IMR-90 (cell line): ENCODE data around the gene SPARC. TPM values are rescaled to one million over a fixed set of nuclear protein-coding genes. Genes with fewer than 3 reads are reported as not detected.

Experiments
- ATAC-seq: fragments of 200-7000 bp; cut with Tn5 transposase; 2 replicates; pipeline ENCODE4 v1.9.1; 2020; ENCODE audit warnings: low read depth, mild to moderate bottlenecking, moderate library complexity
- BruUV-seq: library from RNA; stranded (reverse); fragments of 400-500 nt; replicated peaks from 2 replicates; lab custom pipeline; 2021; lab: Mats Ljungman, UMichigan
- CTCF ChIA-PET: fragments of 300-600 bp; formaldehyde crosslinking; extraction: SDS; loops from one replicate; lab custom pipeline; 2021; ENCODE audit warnings: antibody characterized with exemption; lab: Yijun Ruan, JAX
- POLR2A ChIA-PET: fragments of 300-600 bp; sonication (Branson Sonifier 250); formaldehyde crosslinking; loops from one replicate; lab custom pipeline; 2022; ENCODE audit warnings: antibody characterized with exemption; ENCODE audit not compliant: unreplicated experiment; lab: Charles Lee
- DNase-seq: peaks from one replicate; pipeline ENCODE4 v3.0.0; 2013
- H2AFZ ChIP-seq: replicated peaks from 2 replicates; pipeline ENCODE3; 2013; ENCODE audit warnings: low read length, mild to moderate bottlenecking; ENCODE audit not compliant: poor library complexity
- H2AK5ac ChIP-seq: 2 replicates; pipeline ENCODE4 v1.6.1; 2013; ENCODE audit warnings: low read depth, low read length, inconsistent platforms
- H2AK9ac ChIP-seq: replicated peaks from 2 replicates; pipeline ENCODE3; 2013; ENCODE audit warnings: mild to moderate bottlenecking, low read depth, low read length, moderate library complexity; ENCODE audit not compliant: poor library complexity
- H2BK120ac ChIP-seq: 2 replicates; pipeline ENCODE4 v1.6.1; 2013; ENCODE audit warnings: low read depth, low read length, inconsistent platforms
- H2BK15ac ChIP-seq: 3 replicates; pipeline ENCODE4 v1.6.1; 2013; ENCODE audit warnings: low read depth, low read length, inconsistent platforms
- H2BK20ac ChIP-seq: 2 replicates; pipeline ENCODE4 v1.6.1; 2013; ENCODE audit warnings: low read depth, mild to moderate bottlenecking, inconsistent platforms, low read length, moderate library complexity
- H2BK5ac ChIP-seq: 2 replicates; pipeline ENCODE4 v1.6.1; 2013; ENCODE audit warnings: mild to moderate bottlenecking, low read depth, low read length, inconsistent platforms; ENCODE audit not compliant: poor library complexity, severe bottlenecking
- H3K14ac ChIP-seq: replicated peaks from 2 replicates; pipeline ENCODE4 v1.6.1; 2013; ENCODE audit warnings: low read depth, low read length, inconsistent platforms
- H3K18ac ChIP-seq: 2 replicates; pipeline ENCODE4 v1.6.1; 2013; ENCODE audit warnings: low read depth, low read length, control low read depth
- H3K23ac ChIP-seq: 2 replicates; pipeline ENCODE4 v1.6.1; 2013; ENCODE audit warnings: low read depth, low read length, inconsistent platforms
- H3K27ac ChIP-seq: 2 replicates; pipeline ENCODE4 v1.5.1; 2013; ENCODE audit warnings: mild to moderate bottlenecking, control low read depth, low read length; ENCODE audit not compliant: insufficient read depth
- H3K27me3 ChIP-seq: 2 replicates; pipeline ENCODE4 v1.6.1; 2013; ENCODE audit warnings: low read length; ENCODE audit not compliant: control insufficient read depth, insufficient read depth
- H3K36me3 ChIP-seq: 2 replicates; pipeline ENCODE4 v1.6.1; 2013; ENCODE audit warnings: low read length, mixed read lengths; ENCODE audit not compliant: control insufficient read depth, insufficient read depth
- H3K4ac ChIP-seq: 2 replicates; pipeline ENCODE4 v1.6.1; 2013; ENCODE audit warnings: low read depth, low read length, inconsistent platforms
- H3K4me1 ChIP-seq: 2 replicates; pipeline ENCODE4 v1.6.1; 2013; ENCODE audit warnings: low read length, mixed read lengths; ENCODE audit not compliant: control insufficient read depth, insufficient read depth
- H3K4me2 ChIP-seq: 2 replicates; pipeline ENCODE4 v1.6.1; 2013; ENCODE audit warnings: low read depth, mild to moderate bottlenecking, control low read depth, low read length, moderate library complexity
- H3K4me3 ChIP-seq: 2 replicates; pipeline ENCODE4 v1.5.1; 2013; ENCODE audit warnings: low read depth, mild to moderate bottlenecking, control low read depth, low read length, moderate library complexity; ENCODE audit not compliant: insufficient read depth
- H3K56ac ChIP-seq: 2 replicates; pipeline ENCODE4 v1.6.1; 2013; ENCODE audit warnings: low read length, inconsistent platforms; ENCODE audit not compliant: insufficient read depth; ENCODE audit errors: extremely low read depth
- H3K79me1 ChIP-seq, 2 experiments: 2 replicates each; pipeline ENCODE4 v1.6.1; 2013; ENCODE audit warnings: low read length in 2 of 2, inconsistent platforms in 1 of 2, low read depth in 1 of 2
- H3K9ac ChIP-seq: 2 replicates; pipeline ENCODE4 v1.6.1; 2013; ENCODE audit warnings: low read depth, low read length, control low read depth
- H3K9me1 ChIP-seq: 2 replicates; pipeline ENCODE4 v1.6.1; 2013; ENCODE audit warnings: low read length, inconsistent platforms; ENCODE audit not compliant: insufficient read depth
- H3K9me3 ChIP-seq: 2 replicates; pipeline ENCODE4 v1.6.1; 2013; ENCODE audit warnings: low read length; ENCODE audit not compliant: control insufficient read depth, insufficient read depth
- H4K20me1 ChIP-seq: 2 replicates; pipeline ENCODE4 v1.6.1; 2013; ENCODE audit warnings: low read length, inconsistent platforms; ENCODE audit not compliant: insufficient read depth
- H4K5ac ChIP-seq: 2 replicates; pipeline ENCODE4 v1.6.1; 2013; ENCODE audit warnings: mild to moderate bottlenecking, low read depth, low read length, control low read depth
- H4K8ac ChIP-seq, 2 experiments: 2 replicates each; pipeline ENCODE4 v1.6.1; 2013; ENCODE audit warnings: low read depth in 2 of 2, low read length in 2 of 2, control low read depth in 1 of 2, inconsistent platforms in 1 of 2
- H4K91ac ChIP-seq: 2 replicates; pipeline ENCODE4 v1.6.1; 2013; ENCODE audit warnings: low read depth, low read length, inconsistent platforms; ENCODE audit not compliant: insufficient read depth
- BHLHE40 ChIP-seq: fragments of 150-350 bp; IDR thresholded peaks from 2 replicates; pipeline ENCODE4 v1.6.1; 2016; ENCODE audit warnings: mild to moderate bottlenecking, low read depth, low read length
- CEBPB ChIP-seq: IDR thresholded peaks from 2 replicates; pipeline ENCODE4 v1.6.1; 2012; ENCODE audit warnings: low read depth, low read length, improper control_type of control experiment
- CHD1 ChIP-seq: IDR thresholded peaks from 2 replicates; pipeline ENCODE4 v1.6.1; 2012; ENCODE audit warnings: low read depth, low read length, improper control_type of control experiment
- FOS ChIP-seq: fragments of 150-350 bp; IDR thresholded peaks from 2 replicates; pipeline ENCODE4 v1.6.1; 2016; ENCODE audit warnings: low read depth, low read length
- MAFK ChIP-seq: IDR thresholded peaks from 2 replicates; pipeline ENCODE4 v1.6.1; 2012; ENCODE audit warnings: low read depth, low read length, improper control_type of control experiment
- MAZ ChIP-seq: IDR thresholded peaks from 2 replicates; pipeline ENCODE4 v1.6.1; 2012; ENCODE audit warnings: low read depth, mild to moderate bottlenecking, low read length, improper control_type of control experiment, moderate library complexity, borderline replicate concordance
- NFE2L2 ChIP-seq: fragments of 150-350 bp; IDR thresholded peaks from 2 replicates; pipeline ENCODE4 v1.6.1; 2016; ENCODE audit warnings: low read depth, mild to moderate bottlenecking, low read length
- POLR2A ChIP-seq: IDR thresholded peaks from 2 replicates; pipeline ENCODE4 v1.6.1; 2012; ENCODE audit warnings: mild to moderate bottlenecking, low read depth, low read length
- RAD21 ChIP-seq: IDR thresholded peaks from 2 replicates; pipeline ENCODE4 v1.6.1; 2012; ENCODE audit warnings: low read length, improper control_type of control experiment
- RCOR1 ChIP-seq: IDR thresholded peaks from 2 replicates; pipeline ENCODE4 v1.6.1; 2012; ENCODE audit warnings: mild to moderate bottlenecking, low read length, improper control_type of control experiment; ENCODE audit not compliant: insufficient replicate concordance
- RFX5 ChIP-seq: IDR thresholded peaks from 2 replicates; pipeline ENCODE4 v1.8.0; 2012; ENCODE audit warnings: low read depth, mild to moderate bottlenecking, low read length, moderate library complexity
- SMC3 ChIP-seq: fragments of 150-350 bp; IDR thresholded peaks from 2 replicates; pipeline ENCODE4 v1.6.1; 2016; ENCODE audit warnings: low read depth, mild to moderate bottlenecking, antibody characterized with exemption, low read length, moderate library complexity
- USF2 ChIP-seq: fragments of 150-350 bp; IDR thresholded peaks from 2 replicates; pipeline ENCODE4 v1.6.1; 2017; ENCODE audit warnings: mild to moderate bottlenecking, antibody characterized with exemption, low read length, low read depth
- WGBS, 2 experiments: methylation state at CpG; one replicate each; pipeline versions ENCODE4 v1.1.5 to v1.1.7; 2013; ENCODE audit warnings: missing lambda C conversion rate in 2 of 2; ENCODE audit not compliant: insufficient read length in 1 of 2; ENCODE audit errors: extremely low coverage in 2 of 2; 5-methylcytosine and 5-hydroxymethylcytosine counted together
- dilution Hi-C: fragments of 300-500 bp; cut with HindIII; formaldehyde crosslinking; loops from one replicate; pipeline ENCODE4 v1.14.3; 2018; ENCODE audit warnings: low sequenced_read_pairs; ENCODE audit not compliant: unreplicated experiment
- in situ Hi-C: fragments of 300-500 bp; cut with MboI; formaldehyde crosslinking; loops from 3 replicates; pipeline ENCODE4 v1.14.3; 2019; ENCODE audit warnings: low sequenced_read_pairs, inconsistent platforms, mixed read lengths
- intact Hi-C: fragments of 100-400 bp; cut with micrococcal nuclease; formaldehyde crosslinking; loops from 2 replicates; pipeline ENCODE4 v1.10.0; 2022
- polyA plus RNA-seq, 3 experiments: library from polyadenylated mRNA; depleted of rRNA; stranded (reverse); fragments of >200 nt; gene quantifications; 2 replicates each; pipeline ENCODE4 v1.2.3, GENCODE V29; 2012; ENCODE audit warnings: low replicate concordance in 1 of 3
- total RNA-seq: library from RNA; depleted of rRNA; stranded (reverse); fragments of >200 nt; gene quantifications from 2 replicates; pipeline ENCODE4 v1.2.3, GENCODE V29; 2012
- TF ChIP-seq, protein P1 (sequence below): conservative IDR thresholded peaks from 2 replicates; pipeline ENCODE4 v1.5.1; 2012; ENCODE audit warnings: mild to moderate bottlenecking, low read depth, low read length, improper control_type of control experiment
- TF ChIP-seq, protein P2 (sequence below): fragments of 150-350 bp; IDR thresholded peaks from 2 replicates; pipeline ENCODE4 v1.6.1; 2016; ENCODE audit warnings: low read depth, mild to moderate bottlenecking, low read length, moderate library complexity, borderline replicate concordance

Gene SPARC
- total and polyA plus RNA-seq, 2 of the 4 experiments (the other 2 are of a cell fraction): 1,186 to 4,692 TPM

- H3K56ac ChIP-seq: no peak overlapping the region
- H2BK15ac ChIP-seq: no peak overlapping the region; the same call in 2 of the 3 replicates
- peak overlapping the region; percentile 44 for H2AFZ ChIP-seq
- no peak for ATAC-seq
- no peaks in the 10 kb centered on the region for H3K27me3 ChIP-seq
- H4K8ac ChIP-seq: peak overlapping the region; percentile 12 to 63; a peak in 3 of 4 replicates
- H3K9ac ChIP-seq: peak overlapping the region; percentile 20; the same call in 1 of the 2 replicates
- peaks cover 68% of the 10 kb centered on the region for H3K36me3 ChIP-seq
- peaks cover 74% of the 10 kb centered on the region for H4K20me1 ChIP-seq
- H3K27ac ChIP-seq: peak overlapping the region; percentile 61
- ChIA-PET CTCF (interaction anchor here (3.5 kb wide), 1 partner anchor 77 kb away, joined by 21 read pairs; no protein-coding TSS in a partner anchor), POLR2A (no interaction called here)
- peaks cover 12% of the 10 kb centered on the region; the same call in 1 of the 2 replicates for H3K9me1 ChIP-seq
- no peak overlapping the region for H3K18ac ChIP-seq
- no peak overlapping the region for H2AK9ac ChIP-seq
- in situ Hi-C loops (loop anchor here (5.0 kb wide), 1 partner anchor 79 kb away; no protein-coding TSS in a partner anchor), dilution Hi-C loops (no loop called here), intact Hi-C loops (no loop called here)
- H2AK5ac ChIP-seq: peak overlapping the region; percentile 49
- H2BK120ac ChIP-seq: no peak overlapping the region
- no peaks in the 10 kb centered on the region for H3K9me3 ChIP-seq
- peaks cover 14 to 62% of the 10 kb centered on the region in 2 experiments for H3K79me1 ChIP-seq
- H3K14ac ChIP-seq: peak overlapping the region; percentile 66; the same call in 1 of the 2 replicates
- no peak overlapping the region for H3K4me3 ChIP-seq
- H2BK20ac ChIP-seq: no peak overlapping the region
- no peak for DNase-seq
- no peak overlapping the region for H4K5ac ChIP-seq
- no TSS peak for BruUV-seq
- peak overlapping the region; percentile 84 for H3K23ac ChIP-seq
- WGBS, 2 experiments: 57% methylated on average over 8 of the region's 17 CpGs; no CpG with 5 or more reads in 1 of the 2 experiments
- peaks cover 36% of the 10 kb centered on the region for H3K4me1 ChIP-seq
- peak overlapping the region; percentile 54 for H2BK5ac ChIP-seq
- H3K4ac ChIP-seq: peak overlapping the region; percentile 38
- no peak overlapping the region; the same call in 1 of the 2 replicates for H3K4me2 ChIP-seq
- no peak overlapping the region for H4K91ac ChIP-seq
- TF ChIP-seq SMC3 (no peak), USF2 (no peak), RFX5 (no peak), CEBPB (no peak), POLR2A (no peak), RAD21 (no peak), RCOR1 (no peak), MAFK (no peak), CHD1 (no peak), MAZ (no peak), BHLHE40 (no peak), FOS (no peak), NFE2L2 (no peak)
- TF ChIP-seq, protein P1, sequence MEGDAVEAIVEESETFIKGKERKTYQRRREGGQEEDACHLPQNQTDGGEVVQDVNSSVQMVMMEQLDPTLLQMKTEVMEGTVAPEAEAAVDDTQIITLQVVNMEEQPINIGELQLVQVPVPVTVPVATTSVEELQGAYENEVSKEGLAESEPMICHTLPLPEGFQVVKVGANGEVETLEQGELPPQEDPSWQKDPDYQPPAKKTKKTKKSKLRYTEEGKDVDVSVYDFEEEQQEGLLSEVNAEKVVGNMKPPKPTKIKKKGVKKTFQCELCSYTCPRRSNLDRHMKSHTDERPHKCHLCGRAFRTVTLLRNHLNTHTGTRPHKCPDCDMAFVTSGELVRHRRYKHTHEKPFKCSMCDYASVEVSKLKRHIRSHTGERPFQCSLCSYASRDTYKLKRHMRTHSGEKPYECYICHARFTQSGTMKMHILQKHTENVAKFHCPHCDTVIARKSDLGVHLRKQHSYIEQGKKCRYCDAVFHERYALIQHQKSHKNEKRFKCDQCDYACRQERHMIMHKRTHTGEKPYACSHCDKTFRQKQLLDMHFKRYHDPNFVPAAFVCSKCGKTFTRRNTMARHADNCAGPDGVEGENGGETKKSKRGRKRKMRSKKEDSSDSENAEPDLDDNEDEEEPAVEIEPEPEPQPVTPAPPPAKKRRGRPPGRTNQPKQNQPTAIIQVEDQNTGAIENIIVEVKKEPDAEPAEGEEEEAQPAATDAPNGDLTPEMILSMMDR: no peak
- TF ChIP-seq, protein P2, sequence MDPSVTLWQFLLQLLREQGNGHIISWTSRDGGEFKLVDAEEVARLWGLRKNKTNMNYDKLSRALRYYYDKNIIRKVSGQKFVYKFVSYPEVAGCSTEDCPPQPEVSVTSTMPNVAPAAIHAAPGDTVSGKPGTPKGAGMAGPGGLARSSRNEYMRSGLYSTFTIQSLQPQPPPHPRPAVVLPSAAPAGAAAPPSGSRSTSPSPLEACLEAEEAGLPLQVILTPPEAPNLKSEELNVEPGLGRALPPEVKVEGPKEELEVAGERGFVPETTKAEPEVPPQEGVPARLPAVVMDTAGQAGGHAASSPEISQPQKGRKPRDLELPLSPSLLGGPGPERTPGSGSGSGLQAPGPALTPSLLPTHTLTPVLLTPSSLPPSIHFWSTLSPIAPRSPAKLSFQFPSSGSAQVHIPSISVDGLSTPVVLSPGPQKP: no peak
These were observed 23.0 kb downstream of the SPARC start for GRCh38 chr5:151663617-151664293.
